IMR-90 (cell line): ENCODE data around the gene GGTLC2. TPM values are rescaled to one million over a fixed set of nuclear protein-coding genes. Genes with fewer than 3 reads are reported as not detected.

Source experiments
- ATAC-seq: fragments of 200-7000 bp; cut with Tn5 transposase; 2 replicates; pipeline ENCODE4 v1.9.1; 2020; ENCODE audit warnings: low read depth, mild to moderate bottlenecking, moderate library complexity
- BruUV-seq: library from RNA; stranded (reverse); fragments of 400-500 nt; replicated peaks from 2 replicates; lab custom pipeline; 2021; lab: Mats Ljungman, UMichigan
- CTCF ChIA-PET: fragments of 300-600 bp; formaldehyde crosslinking; extraction: SDS; loops from one replicate; lab custom pipeline; 2021; ENCODE audit warnings: antibody characterized with exemption; lab: Yijun Ruan, JAX
- POLR2A ChIA-PET: fragments of 300-600 bp; sonication (Branson Sonifier 250); formaldehyde crosslinking; loops from one replicate; lab custom pipeline; 2022; ENCODE audit warnings: antibody characterized with exemption; ENCODE audit not compliant: unreplicated experiment; lab: Charles Lee
- DNase-seq: peaks from one replicate; pipeline ENCODE4 v3.0.0; 2013
- H2AFZ ChIP-seq: replicated peaks from 2 replicates; pipeline ENCODE3; 2013; ENCODE audit warnings: low read length, mild to moderate bottlenecking; ENCODE audit not compliant: poor library complexity
- H2AK5ac ChIP-seq: 2 replicates; pipeline ENCODE4 v1.6.1; 2013; ENCODE audit warnings: low read depth, low read length, inconsistent platforms
- H2AK9ac ChIP-seq: replicated peaks from 2 replicates; pipeline ENCODE3; 2013; ENCODE audit warnings: mild to moderate bottlenecking, low read depth, low read length, moderate library complexity; ENCODE audit not compliant: poor library complexity
- H2BK120ac ChIP-seq: 2 replicates; pipeline ENCODE4 v1.6.1; 2013; ENCODE audit warnings: low read depth, low read length, inconsistent platforms
- H2BK15ac ChIP-seq: 3 replicates; pipeline ENCODE4 v1.6.1; 2013; ENCODE audit warnings: low read depth, low read length, inconsistent platforms
- H2BK20ac ChIP-seq: 2 replicates; pipeline ENCODE4 v1.6.1; 2013; ENCODE audit warnings: low read depth, mild to moderate bottlenecking, inconsistent platforms, low read length, moderate library complexity
- H2BK5ac ChIP-seq: 2 replicates; pipeline ENCODE4 v1.6.1; 2013; ENCODE audit warnings: mild to moderate bottlenecking, low read depth, low read length, inconsistent platforms; ENCODE audit not compliant: poor library complexity, severe bottlenecking
- H3K14ac ChIP-seq: replicated peaks from 2 replicates; pipeline ENCODE4 v1.6.1; 2013; ENCODE audit warnings: low read depth, low read length, inconsistent platforms
- H3K18ac ChIP-seq: 2 replicates; pipeline ENCODE4 v1.6.1; 2013; ENCODE audit warnings: low read depth, low read length, control low read depth
- H3K23ac ChIP-seq: 2 replicates; pipeline ENCODE4 v1.6.1; 2013; ENCODE audit warnings: low read depth, low read length, inconsistent platforms
- H3K27ac ChIP-seq: 2 replicates; pipeline ENCODE4 v1.5.1; 2013; ENCODE audit warnings: mild to moderate bottlenecking, control low read depth, low read length; ENCODE audit not compliant: insufficient read depth
- H3K27me3 ChIP-seq: 2 replicates; pipeline ENCODE4 v1.6.1; 2013; ENCODE audit warnings: low read length; ENCODE audit not compliant: control insufficient read depth, insufficient read depth
- H3K36me3 ChIP-seq: 2 replicates; pipeline ENCODE4 v1.6.1; 2013; ENCODE audit warnings: low read length, mixed read lengths; ENCODE audit not compliant: control insufficient read depth, insufficient read depth
- H3K4ac ChIP-seq: 2 replicates; pipeline ENCODE4 v1.6.1; 2013; ENCODE audit warnings: low read depth, low read length, inconsistent platforms
- H3K4me1 ChIP-seq: 2 replicates; pipeline ENCODE4 v1.6.1; 2013; ENCODE audit warnings: low read length, mixed read lengths; ENCODE audit not compliant: control insufficient read depth, insufficient read depth
- H3K4me2 ChIP-seq: 2 replicates; pipeline ENCODE4 v1.6.1; 2013; ENCODE audit warnings: low read depth, mild to moderate bottlenecking, control low read depth, low read length, moderate library complexity
- H3K4me3 ChIP-seq: 2 replicates; pipeline ENCODE4 v1.5.1; 2013; ENCODE audit warnings: low read depth, mild to moderate bottlenecking, control low read depth, low read length, moderate library complexity; ENCODE audit not compliant: insufficient read depth
- H3K56ac ChIP-seq: 2 replicates; pipeline ENCODE4 v1.6.1; 2013; ENCODE audit warnings: low read length, inconsistent platforms; ENCODE audit not compliant: insufficient read depth; ENCODE audit errors: extremely low read depth
- H3K79me1 ChIP-seq, 2 experiments: 2 replicates each; pipeline ENCODE4 v1.6.1; 2013; ENCODE audit warnings: low read length in 2 of 2, inconsistent platforms in 1 of 2, low read depth in 1 of 2
- H3K9ac ChIP-seq: 2 replicates; pipeline ENCODE4 v1.6.1; 2013; ENCODE audit warnings: low read depth, low read length, control low read depth
- H3K9me1 ChIP-seq: 2 replicates; pipeline ENCODE4 v1.6.1; 2013; ENCODE audit warnings: low read length, inconsistent platforms; ENCODE audit not compliant: insufficient read depth
- H3K9me3 ChIP-seq: 2 replicates; pipeline ENCODE4 v1.6.1; 2013; ENCODE audit warnings: low read length; ENCODE audit not compliant: control insufficient read depth, insufficient read depth
- H4K20me1 ChIP-seq: 2 replicates; pipeline ENCODE4 v1.6.1; 2013; ENCODE audit warnings: low read length, inconsistent platforms; ENCODE audit not compliant: insufficient read depth
- H4K5ac ChIP-seq: 2 replicates; pipeline ENCODE4 v1.6.1; 2013; ENCODE audit warnings: mild to moderate bottlenecking, low read depth, low read length, control low read depth
- H4K8ac ChIP-seq, 2 experiments: 2 replicates each; pipeline ENCODE4 v1.6.1; 2013; ENCODE audit warnings: low read depth in 2 of 2, low read length in 2 of 2, control low read depth in 1 of 2, inconsistent platforms in 1 of 2
- H4K91ac ChIP-seq: 2 replicates; pipeline ENCODE4 v1.6.1; 2013; ENCODE audit warnings: low read depth, low read length, inconsistent platforms; ENCODE audit not compliant: insufficient read depth
- BHLHE40 ChIP-seq: fragments of 150-350 bp; IDR thresholded peaks from 2 replicates; pipeline ENCODE4 v1.6.1; 2016; ENCODE audit warnings: mild to moderate bottlenecking, low read depth, low read length
- CEBPB ChIP-seq: IDR thresholded peaks from 2 replicates; pipeline ENCODE4 v1.6.1; 2012; ENCODE audit warnings: low read depth, low read length, improper control_type of control experiment
- CHD1 ChIP-seq: IDR thresholded peaks from 2 replicates; pipeline ENCODE4 v1.6.1; 2012; ENCODE audit warnings: low read depth, low read length, improper control_type of control experiment
- CTCF ChIP-seq: conservative IDR thresholded peaks from 2 replicates; pipeline ENCODE4 v1.5.1; 2012; ENCODE audit warnings: mild to moderate bottlenecking, low read depth, low read length, improper control_type of control experiment
- ELK1 ChIP-seq: fragments of 150-350 bp; IDR thresholded peaks from 2 replicates; pipeline ENCODE4 v1.6.1; 2016; ENCODE audit warnings: low read depth, mild to moderate bottlenecking, low read length, moderate library complexity, borderline replicate concordance
- FOS ChIP-seq: fragments of 150-350 bp; IDR thresholded peaks from 2 replicates; pipeline ENCODE4 v1.6.1; 2016; ENCODE audit warnings: low read depth, low read length
- MAFK ChIP-seq: IDR thresholded peaks from 2 replicates; pipeline ENCODE4 v1.6.1; 2012; ENCODE audit warnings: low read depth, low read length, improper control_type of control experiment
- MAZ ChIP-seq: IDR thresholded peaks from 2 replicates; pipeline ENCODE4 v1.6.1; 2012; ENCODE audit warnings: low read depth, mild to moderate bottlenecking, low read length, improper control_type of control experiment, moderate library complexity, borderline replicate concordance
- MXI1 ChIP-seq: IDR thresholded peaks from 2 replicates; pipeline ENCODE4 v1.6.1; 2012; ENCODE audit warnings: low read depth, mild to moderate bottlenecking, low read length, moderate library complexity, borderline replicate concordance
- NFE2L2 ChIP-seq: fragments of 150-350 bp; IDR thresholded peaks from 2 replicates; pipeline ENCODE4 v1.6.1; 2016; ENCODE audit warnings: low read depth, mild to moderate bottlenecking, low read length
- POLR2A ChIP-seq: IDR thresholded peaks from 2 replicates; pipeline ENCODE4 v1.6.1; 2012; ENCODE audit warnings: mild to moderate bottlenecking, low read depth, low read length
- RAD21 ChIP-seq: IDR thresholded peaks from 2 replicates; pipeline ENCODE4 v1.6.1; 2012; ENCODE audit warnings: low read length, improper control_type of control experiment
- RCOR1 ChIP-seq: IDR thresholded peaks from 2 replicates; pipeline ENCODE4 v1.6.1; 2012; ENCODE audit warnings: mild to moderate bottlenecking, low read length, improper control_type of control experiment; ENCODE audit not compliant: insufficient replicate concordance
- RFX5 ChIP-seq: IDR thresholded peaks from 2 replicates; pipeline ENCODE4 v1.8.0; 2012; ENCODE audit warnings: low read depth, mild to moderate bottlenecking, low read length, moderate library complexity
- SMC3 ChIP-seq: fragments of 150-350 bp; IDR thresholded peaks from 2 replicates; pipeline ENCODE4 v1.6.1; 2016; ENCODE audit warnings: low read depth, mild to moderate bottlenecking, antibody characterized with exemption, low read length, moderate library complexity
- USF2 ChIP-seq: fragments of 150-350 bp; IDR thresholded peaks from 2 replicates; pipeline ENCODE4 v1.6.1; 2017; ENCODE audit warnings: mild to moderate bottlenecking, antibody characterized with exemption, low read length, low read depth
- WGBS, 2 experiments: methylation state at CpG; one replicate each; pipeline versions ENCODE4 v1.1.5 to v1.1.7; 2013; ENCODE audit warnings: missing lambda C conversion rate in 2 of 2; ENCODE audit not compliant: insufficient read length in 1 of 2; ENCODE audit errors: extremely low coverage in 2 of 2; 5-methylcytosine and 5-hydroxymethylcytosine counted together
- dilution Hi-C: fragments of 300-500 bp; cut with HindIII; formaldehyde crosslinking; loops from one replicate; pipeline ENCODE4 v1.14.3; 2018; ENCODE audit warnings: low sequenced_read_pairs; ENCODE audit not compliant: unreplicated experiment
- in situ Hi-C: fragments of 300-500 bp; cut with MboI; formaldehyde crosslinking; loops from 3 replicates; pipeline ENCODE4 v1.14.3; 2019; ENCODE audit warnings: low sequenced_read_pairs, inconsistent platforms, mixed read lengths
- intact Hi-C: fragments of 100-400 bp; cut with micrococcal nuclease; formaldehyde crosslinking; loops from 2 replicates; pipeline ENCODE4 v1.10.0; 2022
- polyA plus RNA-seq, 3 experiments: library from polyadenylated mRNA; depleted of rRNA; stranded (reverse); fragments of >200 nt; gene quantifications; 2 replicates each; pipeline ENCODE4 v1.2.3, GENCODE V29; 2012; ENCODE audit warnings: low replicate concordance in 1 of 3
- total RNA-seq: library from RNA; depleted of rRNA; stranded (reverse); fragments of >200 nt; gene quantifications from 2 replicates; pipeline ENCODE4 v1.2.3, GENCODE V29; 2012

GGTLC2 gene
- total and polyA plus RNA-seq, 2 of the 4 experiments (the other 2 are of a cell fraction), result 0.09 TPM; not detected in 1

- intact Hi-C loops, result no loop called here
- CTCF ChIA-PET, result interaction anchor here (0.8 kb wide), 1 partner anchor 9 kb away, joined by 3 read pairs; no protein-coding TSS in a partner anchor
These were observed 13.3 kb downstream of the GGTLC2 start for GRCh38 chr22:22657712-22658111.

More at GRCh38 chr22:22657712-22658111, 13.3 kb downstream of the GGTLC2 start:
- TF ChIP-seq MAFK (no peak), USF2 (no peak), MXI1 (no peak), RAD21 (no peak), CHD1 (no peak), FOS (no peak), CEBPB (no peak), CTCF (no peak), BHLHE40 (no peak), SMC3 (no peak), MAZ (no peak), POLR2A (no peak), RFX5 (no peak), NFE2L2 (no peak), ELK1 (no peak), RCOR1 (no peak)
- no peak overlapping the region for H3K4ac ChIP-seq
- no TSS peak for BruUV-seq
- DNase-seq (no peak), ATAC-seq (no peak)
- in situ Hi-C loops, result no loop called here
- H3K4me2 ChIP-seq, result no peak overlapping the region
- no peak overlapping the region for H4K5ac ChIP-seq
- H2AFZ ChIP-seq, result no peak overlapping the region
- no peak overlapping the region for H2BK15ac ChIP-seq
- no peak overlapping the region for H4K8ac ChIP-seq
- H3K79me1 ChIP-seq, result no peaks in the 10 kb centered on the region
- no peak overlapping the region for H3K9ac ChIP-seq
- peaks cover 31% of the 10 kb centered on the region for H3K27me3 ChIP-seq
- H3K4me1 ChIP-seq, result no peaks in the 10 kb centered on the region
- H3K56ac ChIP-seq, result no peak overlapping the region
- H3K23ac ChIP-seq, result no peak overlapping the region
- dilution Hi-C loops, result no loop called here
- H2BK120ac ChIP-seq, result no peak overlapping the region
- POLR2A ChIA-PET, result no interaction called here
- H3K36me3 ChIP-seq, result no peaks in the 10 kb centered on the region
- H3K18ac ChIP-seq, result no peak overlapping the region
- no peaks in the 10 kb centered on the region for H3K9me1 ChIP-seq
- no CpG with 5 or more reads among the region's 1 CpG for WGBS, 2 experiments
- no peak overlapping the region for H4K91ac ChIP-seq
- no peak overlapping the region for H2AK5ac ChIP-seq
- H3K9me3 ChIP-seq, result no peaks in the 10 kb centered on the region
- H3K14ac ChIP-seq, result no peak overlapping the region
- H2BK20ac ChIP-seq, result no peak overlapping the region
- no peaks in the 10 kb centered on the region for H4K20me1 ChIP-seq
- H3K4me3 ChIP-seq, result no peak overlapping the region
- H3K27ac ChIP-seq, result no peak overlapping the region
- H2AK9ac ChIP-seq, result no peak overlapping the region
- no peak overlapping the region for H2BK5ac ChIP-seq
